Stimulated activated memory B cell treated with anti-CD40 and anti-IgM and Interleukin-4, amounts not matched to agents 10 μg/mL and 1 μg/mL and 100 μg/mL, for 72 hours (primary cell): ENCODE data around the gene CA10.

Source experiments
- ATAC-seq: fragments of 150-1000 bp; cut with Tn5 transposase; 2 replicates; pipeline ENCODE4 v1.10.0; 2021
- H3K27ac Mint-ChIP-seq: one replicate; pipeline ENCODE4 v1.8.0; 2022; ENCODE audit warnings: mild to moderate bottlenecking, mixed read lengths
- H3K27me3 Mint-ChIP-seq: one replicate; pipeline ENCODE4 v1.8.0; 2022; ENCODE audit warnings: mixed read lengths
- H3K36me3 Mint-ChIP-seq: one replicate; pipeline ENCODE4 v1.8.0; 2022; ENCODE audit warnings: mixed read lengths
- H3K4me1 Mint-ChIP-seq: one replicate; pipeline ENCODE4 v1.8.0; 2022; ENCODE audit warnings: mixed read lengths
- H3K4me3 Mint-ChIP-seq: one replicate; pipeline ENCODE4 v1.8.0; 2022; ENCODE audit warnings: mild to moderate bottlenecking, moderate library complexity, mixed read lengths
- H3K9me3 Mint-ChIP-seq: one replicate; pipeline ENCODE4 v1.8.0; 2022; ENCODE audit warnings: mixed read lengths

CA10 gene

GRCh38 chr17:51819341-51820219 lies 338.9 kb downstream of the CA10 start:
- Mint-ChIP-seq H3K4me3 (no peak overlapping the region), H3K9me3 (no peaks in the 10 kb centered on the region), H3K4me1 (no peaks in the 10 kb centered on the region), H3K27me3 (no peaks in the 10 kb centered on the region), H3K36me3 (no peaks in the 10 kb centered on the region), H3K27ac (no peak overlapping the region)
- ATAC-seq, result no peak

DNA sequence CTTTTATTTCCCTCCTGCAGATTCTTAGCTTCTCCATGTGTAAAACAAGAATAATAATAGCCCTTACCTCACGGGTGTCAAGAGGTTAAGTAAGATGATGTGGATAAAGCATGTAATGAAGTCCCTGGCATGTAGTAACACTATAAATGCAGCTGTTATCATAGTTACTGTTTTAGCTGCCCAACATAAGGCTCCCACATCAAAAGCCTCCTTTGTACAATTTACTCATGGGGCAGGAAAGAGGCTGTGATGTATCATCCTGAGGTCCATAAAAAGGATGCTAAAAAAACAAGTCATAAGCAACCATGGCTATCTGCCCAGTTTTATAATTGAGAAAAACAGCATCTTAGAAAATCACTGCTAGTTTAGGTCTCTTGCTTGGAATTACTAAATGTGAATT lies 339.7 kb downstream of the CA10 start:
- H3K27ac Mint-ChIP-seq, result no peak overlapping the region
- H3K27me3 Mint-ChIP-seq, result no peaks in the 10 kb centered on the region
- no peaks in the 10 kb centered on the region for H3K9me3 Mint-ChIP-seq
- no peaks in the 10 kb centered on the region for H3K4me1 Mint-ChIP-seq
- no peak for ATAC-seq
- no peaks in the 10 kb centered on the region for H3K36me3 Mint-ChIP-seq
- no peak overlapping the region for H3K4me3 Mint-ChIP-seq

DNA sequence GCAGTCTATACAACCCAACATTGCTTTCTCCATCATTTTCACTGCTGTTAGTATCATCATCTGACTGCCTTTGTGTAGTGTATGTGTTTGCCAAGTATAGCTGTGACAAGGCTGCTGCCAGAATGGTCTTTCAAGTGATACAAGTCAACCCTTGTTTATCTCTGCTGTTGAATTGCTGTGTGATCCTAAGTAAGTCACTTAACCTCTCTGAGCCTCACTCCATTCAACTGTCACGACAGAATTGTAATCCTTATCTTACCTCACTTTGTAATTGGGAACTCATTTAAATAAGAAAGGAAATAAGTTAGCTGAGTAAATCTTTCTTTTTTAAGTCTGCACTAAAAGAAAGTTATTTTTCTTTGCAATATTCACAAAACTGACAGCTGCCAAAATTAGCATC lies 340.6 kb downstream of the CA10 start:
- no peaks in the 10 kb centered on the region for H3K27me3 Mint-ChIP-seq

GRCh38 chr17:51817117-51817516 lies 341.4 kb downstream of the CA10 start:
- ATAC-seq, result no peak
- Mint-ChIP-seq H3K4me3 (no peak overlapping the region), H3K9me3 (no peaks in the 10 kb centered on the region), H3K36me3 (no peaks in the 10 kb centered on the region), H3K27ac (no peak overlapping the region), H3K27me3 (no peaks in the 10 kb centered on the region), H3K4me1 (no peaks in the 10 kb centered on the region)

More for the DNA sequence above, 340.6 kb downstream of the CA10 start:
- no peaks in the 10 kb centered on the region for H3K36me3 Mint-ChIP-seq
- no peak for ATAC-seq
- H3K4me1 Mint-ChIP-seq, result no peaks in the 10 kb centered on the region
- H3K27ac Mint-ChIP-seq, result no peak overlapping the region
- no peak overlapping the region for H3K4me3 Mint-ChIP-seq
- H3K9me3 Mint-ChIP-seq, result no peaks in the 10 kb centered on the region

GRCh38 chr17:51815097-51815496 lies 343.4 kb downstream of the CA10 start:
- no peak overlapping the region for H3K4me3 Mint-ChIP-seq

GRCh38 chr17:51814521-51814920 lies 344.0 kb downstream of the CA10 start:
- Mint-ChIP-seq H3K4me3 (no peak overlapping the region), H3K27me3 (no peaks in the 10 kb centered on the region), H3K9me3 (peaks cover 5% of the 10 kb centered on the region), H3K4me1 (no peaks in the 10 kb centered on the region), H3K36me3 (no peaks in the 10 kb centered on the region), H3K27ac (no peak overlapping the region)
- no peak for ATAC-seq

More at GRCh38 chr17:51815097-51815496, 343.4 kb downstream of the CA10 start:
- H3K36me3 Mint-ChIP-seq, result no peaks in the 10 kb centered on the region
- no peaks in the 10 kb centered on the region for H3K4me1 Mint-ChIP-seq
- no peaks in the 10 kb centered on the region for H3K27me3 Mint-ChIP-seq
- H3K27ac Mint-ChIP-seq, result no peak overlapping the region
- no peak for ATAC-seq
- peaks cover 5% of the 10 kb centered on the region for H3K9me3 Mint-ChIP-seq

DNA sequence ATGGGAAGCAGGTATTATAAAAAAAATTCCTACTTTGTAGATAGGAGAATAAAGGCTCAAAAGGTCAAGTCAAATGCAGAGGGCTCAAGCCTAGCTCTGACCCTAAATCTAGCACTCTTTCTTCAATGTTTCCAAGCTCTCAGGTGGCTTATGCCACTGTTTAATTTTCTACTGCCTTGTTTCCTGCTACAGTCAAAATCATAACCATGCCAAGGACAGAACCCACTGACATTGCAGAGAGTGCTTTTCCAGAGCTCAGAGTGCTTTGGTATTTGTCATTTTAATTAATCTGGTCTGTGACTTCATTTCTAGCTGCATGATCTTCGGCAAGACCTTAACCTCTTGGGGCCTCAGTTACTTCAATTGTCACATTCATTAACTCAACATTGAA lies 344.7 kb downstream of the CA10 start:
- no peaks in the 10 kb centered on the region for H3K36me3 Mint-ChIP-seq
- no peak for ATAC-seq
- no peaks in the 10 kb centered on the region for H3K4me1 Mint-ChIP-seq
- H3K9me3 Mint-ChIP-seq, result peaks cover 5% of the 10 kb centered on the region
- H3K27ac Mint-ChIP-seq, result no peak overlapping the region
- no peak overlapping the region for H3K4me3 Mint-ChIP-seq
- H3K27me3 Mint-ChIP-seq, result no peaks in the 10 kb centered on the region

DNA sequence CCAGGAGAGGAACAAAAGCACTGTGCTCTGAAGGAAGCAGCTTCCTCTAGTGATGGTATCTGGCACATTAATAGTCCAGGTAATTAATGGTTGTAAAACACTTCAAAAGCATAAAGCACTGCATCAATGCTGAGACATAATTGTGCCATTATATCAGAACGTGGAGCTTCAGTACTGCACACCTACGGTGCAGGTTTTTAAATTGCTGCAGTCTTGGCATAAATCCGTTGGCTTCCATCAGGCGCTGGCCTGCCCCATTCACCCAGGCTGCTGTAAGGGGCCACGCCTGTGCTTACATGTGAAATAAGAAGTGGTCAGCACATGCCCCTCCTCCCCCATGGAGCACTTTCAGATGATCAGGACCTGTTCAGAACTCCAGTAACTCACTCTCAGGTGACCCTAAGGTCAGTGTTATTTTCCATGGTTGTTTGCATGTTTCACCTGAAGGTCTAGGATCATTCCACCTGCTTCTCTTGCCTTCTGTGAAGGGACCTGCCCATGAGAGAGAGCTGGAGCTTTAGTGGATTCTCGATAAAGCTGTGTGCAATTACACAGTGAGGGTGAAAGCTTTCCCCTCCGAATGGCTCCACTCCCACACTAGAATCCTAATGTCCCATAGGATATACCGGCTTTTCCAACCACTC lies 345.3 kb downstream of the CA10 start:
- Mint-ChIP-seq H3K36me3 (no peaks in the 10 kb centered on the region), H3K9me3 (peaks cover 5% of the 10 kb centered on the region), H3K27me3 (no peaks in the 10 kb centered on the region), H3K4me1 (no peaks in the 10 kb centered on the region), H3K27ac (no peak overlapping the region), H3K4me3 (no peak overlapping the region)
- no peak for ATAC-seq

DNA sequence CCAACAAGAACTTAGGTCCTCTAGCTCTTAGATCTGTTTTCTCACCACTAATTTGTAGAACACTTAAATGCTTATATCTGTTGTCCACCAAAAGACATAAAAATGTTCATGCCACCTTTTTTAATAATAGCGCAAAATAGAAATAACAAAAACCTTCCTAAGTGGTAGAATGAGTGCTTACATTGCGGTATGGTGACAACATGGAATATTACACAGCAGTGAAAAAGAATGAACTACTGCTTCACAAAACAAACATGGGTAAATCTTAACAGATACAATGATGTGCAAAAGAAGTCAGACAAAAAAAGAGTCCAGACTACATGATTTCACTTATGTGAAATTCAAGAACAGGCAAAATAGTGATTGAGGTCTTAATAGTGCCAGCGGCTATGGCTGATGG lies 351.1 kb downstream of the CA10 start:
- Mint-ChIP-seq H3K27ac (no peak overlapping the region), H3K4me3 (no peak overlapping the region), H3K36me3 (no peaks in the 10 kb centered on the region), H3K27me3 (no peaks in the 10 kb centered on the region), H3K4me1 (no peaks in the 10 kb centered on the region), H3K9me3 (peaks cover 8% of the 10 kb centered on the region)
- ATAC-seq, result no peak

DNA sequence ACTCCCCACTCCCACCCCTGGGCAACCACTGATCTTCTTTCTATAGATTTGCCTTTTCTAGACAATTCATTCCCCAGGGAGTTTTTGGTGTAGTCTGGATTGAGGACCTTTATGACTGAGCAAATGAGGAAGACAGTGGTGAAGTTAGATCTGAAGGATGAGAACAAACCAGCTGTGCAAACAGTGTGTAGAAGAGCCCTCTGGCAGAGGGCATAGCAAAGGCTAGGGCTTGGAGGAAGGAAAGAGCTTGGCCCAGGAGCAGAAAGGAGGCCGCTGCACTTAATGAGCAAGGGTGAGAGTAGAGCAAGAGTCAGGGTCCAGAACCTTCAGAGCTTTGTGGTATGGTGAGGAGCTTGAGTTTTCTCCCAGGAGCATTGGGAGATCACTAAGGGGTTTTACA lies 352.7 kb downstream of the CA10 start:
- Mint-ChIP-seq H3K36me3 (no peaks in the 10 kb centered on the region), H3K4me1 (no peaks in the 10 kb centered on the region), H3K9me3 (peaks cover 3% of the 10 kb centered on the region), H3K27ac (no peak overlapping the region), H3K4me3 (no peak overlapping the region), H3K27me3 (no peaks in the 10 kb centered on the region)
- no peak for ATAC-seq

GRCh38 chr17:51805185-51805584 lies 353.3 kb downstream of the CA10 start:
- H3K4me1 Mint-ChIP-seq, result no peaks in the 10 kb centered on the region
- no peaks in the 10 kb centered on the region for H3K27me3 Mint-ChIP-seq
- no peak overlapping the region for H3K4me3 Mint-ChIP-seq
- H3K36me3 Mint-ChIP-seq, result no peaks in the 10 kb centered on the region
- ATAC-seq, result no peak
- no peak overlapping the region for H3K27ac Mint-ChIP-seq
- peaks cover 3% of the 10 kb centered on the region for H3K9me3 Mint-ChIP-seq

- Mint-ChIP-seq H3K9me3 (peaks cover 3% of the 10 kb centered on the region), H3K4me1 (no peaks in the 10 kb centered on the region), H3K27me3 (no peaks in the 10 kb centered on the region), H3K4me3 (no peak overlapping the region), H3K36me3 (no peaks in the 10 kb centered on the region), H3K27ac (no peak overlapping the region)
- ATAC-seq, result no peak
Measured at GRCh38 chr17:51803161-51803560, 355.4 kb downstream of the CA10 start.

DNA sequence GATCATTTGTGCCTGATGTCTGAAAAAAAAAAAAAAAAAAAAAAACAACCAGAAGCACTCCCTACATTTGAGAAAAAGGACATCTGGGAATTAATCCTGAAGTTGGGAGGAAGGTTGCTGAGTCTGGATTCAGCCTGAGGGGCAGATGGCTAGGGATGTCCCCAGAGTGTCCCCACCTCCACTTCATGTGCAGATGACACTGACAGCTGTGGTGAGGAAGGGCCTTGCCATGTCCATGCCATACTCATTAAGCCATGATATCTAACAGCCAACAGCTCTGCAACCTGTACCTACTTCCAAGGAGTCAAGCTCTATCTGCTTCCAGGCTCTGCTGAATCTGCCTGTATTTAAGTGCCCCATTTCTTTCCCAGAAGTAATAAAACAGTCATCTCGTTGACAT lies 356.0 kb downstream of the CA10 start:
- H3K27ac Mint-ChIP-seq, result no peak overlapping the region
- H3K4me3 Mint-ChIP-seq, result no peak overlapping the region
- H3K27me3 Mint-ChIP-seq, result no peaks in the 10 kb centered on the region
- H3K9me3 Mint-ChIP-seq, result peaks cover 1% of the 10 kb centered on the region
- no peaks in the 10 kb centered on the region for H3K36me3 Mint-ChIP-seq
- no peak for ATAC-seq
- H3K4me1 Mint-ChIP-seq, result no peaks in the 10 kb centered on the region

GRCh38 chr17:51801626-51802025 lies 356.9 kb downstream of the CA10 start:
- Mint-ChIP-seq H3K36me3 (no peaks in the 10 kb centered on the region), H3K27me3 (no peaks in the 10 kb centered on the region), H3K9me3 (no peaks in the 10 kb centered on the region), H3K4me1 (no peaks in the 10 kb centered on the region), H3K4me3 (no peak overlapping the region), H3K27ac (no peak overlapping the region)
- no peak for ATAC-seq

GRCh38 chr17:51799981-51800380 lies 358.5 kb downstream of the CA10 start:
- ATAC-seq, result no peak
- Mint-ChIP-seq H3K27me3 (no peaks in the 10 kb centered on the region), H3K4me1 (no peaks in the 10 kb centered on the region), H3K36me3 (no peaks in the 10 kb centered on the region), H3K9me3 (no peaks in the 10 kb centered on the region), H3K27ac (no peak overlapping the region), H3K4me3 (no peak overlapping the region)

DNA sequence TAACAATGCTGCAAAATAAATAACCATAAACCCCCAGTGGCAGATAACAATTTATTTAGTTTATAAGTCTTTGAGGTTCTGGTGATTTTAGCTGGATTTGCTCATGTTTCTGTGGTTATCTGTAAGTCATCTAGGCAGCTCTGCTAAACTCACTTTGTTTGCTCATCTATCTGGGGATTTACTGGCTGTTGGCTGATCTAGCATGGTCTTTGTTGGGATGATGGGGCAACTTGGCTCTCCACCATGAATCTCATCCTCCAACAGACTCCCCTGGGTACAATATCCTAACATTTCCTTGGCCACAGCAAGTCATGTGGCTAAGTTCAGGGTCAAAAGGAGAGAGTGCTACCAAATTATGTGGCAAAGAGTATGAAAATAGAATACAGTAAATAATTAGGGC lies 359.3 kb downstream of the CA10 start:
- Mint-ChIP-seq H3K9me3 (no peaks in the 10 kb centered on the region), H3K27ac (no peak overlapping the region), H3K4me1 (no peaks in the 10 kb centered on the region), H3K4me3 (no peak overlapping the region), H3K27me3 (no peaks in the 10 kb centered on the region), H3K36me3 (no peaks in the 10 kb centered on the region)
- no peak for ATAC-seq
